Neural cell (in vitro differentiated cells): ENCODE data around the gene ZNF235. TPM values are rescaled to one million over a fixed set of nuclear protein-coding genes. Genes with fewer than 3 reads are reported as not detected.

Experiments used
- H2AFZ ChIP-seq: fragments of 200-600, 300-800 bp; sonication (generic), shearing (Covaris generic); 2 replicates; pipeline ENCODE4 v1.6.0; 2014; ENCODE audit warnings: low read depth, mild to moderate bottlenecking, antibody characterized with exemption, low read length, moderate library complexity
- H3F3A ChIP-seq: fragments of 200-600 bp; shearing (Covaris generic); 2 replicates; pipeline ENCODE4 v1.6.1; 2016; ENCODE audit warnings: mild to moderate bottlenecking, moderate library complexity, mixed read lengths, antibody characterized with exemption, low read length; ENCODE audit not compliant: insufficient read depth, poor library complexity, severe bottlenecking
- H3K27ac ChIP-seq: fragments of 200-600, 300-800 bp; sonication (generic), shearing (Covaris generic); 2 replicates; pipeline ENCODE4 v1.5.1; 2014; ENCODE audit warnings: mild to moderate bottlenecking, low read length, moderate library complexity
- H3K27me3 ChIP-seq: fragments of 300-800, 200-600 bp; sonication (generic), shearing (Covaris generic); 2 replicates; pipeline ENCODE4 v1.6.0; 2014; ENCODE audit warnings: mild to moderate bottlenecking, low read depth, low read length, moderate library complexity; ENCODE audit not compliant: insufficient read depth
- H3K36me3 ChIP-seq: fragments of 300-800, 200-600 bp; sonication (generic), shearing (Covaris generic); 2 replicates; pipeline ENCODE4 v1.5.1; 2014; ENCODE audit warnings: mild to moderate bottlenecking, antibody characterized with exemption, low read length, moderate library complexity; ENCODE audit not compliant: insufficient read depth
- H3K4me2 ChIP-seq: fragments of 300-800, 200-600 bp; sonication (generic), shearing (Covaris generic); 2 replicates; pipeline ENCODE4 v1.6.0; 2014; ENCODE audit warnings: mild to moderate bottlenecking, low read length
- H3K4me3 ChIP-seq: fragments of 300-800, 200-600 bp; sonication (generic), shearing (Covaris generic); 2 replicates; pipeline ENCODE4 v1.5.1; 2014; ENCODE audit warnings: mild to moderate bottlenecking, low read length, moderate library complexity
- H3K79me2 ChIP-seq: fragments of 200-600 bp; shearing (Covaris generic); replicated peaks from 2 replicates; pipeline ENCODE4 v1.6.0; 2014; ENCODE audit warnings: mild to moderate bottlenecking, low read length, moderate library complexity; ENCODE audit not compliant: insufficient read depth
- H3K9ac ChIP-seq: fragments of 300-800, 200-600 bp; sonication (generic), shearing (Covaris generic); 2 replicates; pipeline ENCODE4 v1.6.1; 2016; ENCODE audit warnings: mild to moderate bottlenecking, low read length, mixed read lengths
- H3K9me2 ChIP-seq: fragments of 200-600 bp; shearing (Covaris generic); 2 replicates; pipeline ENCODE4 v1.6.1; 2016; ENCODE audit warnings: mild to moderate bottlenecking, low read length, mixed read lengths; ENCODE audit not compliant: insufficient read depth
- H3K9me3 ChIP-seq: fragments of 200-600, 300-800 bp; sonication (generic), shearing (Covaris generic); 2 replicates; pipeline ENCODE4 v1.6.1; 2016; ENCODE audit warnings: mild to moderate bottlenecking, mixed run types, low read length, moderate library complexity, mixed read lengths
- H4K20me1 ChIP-seq: fragments of 200-600 bp; shearing (Covaris generic); 2 replicates; pipeline ENCODE4 v1.6.1; 2016; ENCODE audit warnings: mild to moderate bottlenecking, mixed run types; ENCODE audit not compliant: insufficient read depth
- CTCF ChIP-seq: fragments of 450-650 bp; IDR thresholded peaks from 2 replicates; pipeline ENCODE4 v1.5.1; 2014; ENCODE audit warnings: antibody characterized with exemption, mild to moderate bottlenecking, moderate library complexity; ENCODE audit not compliant: poor library complexity, severe bottlenecking
- EP300 ChIP-seq: fragments of 450-650 bp; conservative IDR thresholded peaks from 2 replicates; pipeline ENCODE4 v1.6.1; 2014; ENCODE audit warnings: antibody characterized with exemption, mild to moderate bottlenecking, moderate library complexity; ENCODE audit not compliant: poor library complexity, severe bottlenecking
- EZH2 ChIP-seq: fragments of 200-600, 300-800 bp; shearing (Covaris generic), sonication (generic); IDR thresholded peaks from 2 replicates; pipeline ENCODE4 v1.6.1; 2014; ENCODE audit warnings: antibody characterized with exemption, low read length, borderline replicate concordance, mild to moderate bottlenecking; ENCODE audit not compliant: insufficient read depth, poor library complexity, severe bottlenecking
- MXI1 ChIP-seq: fragments of 450-650 bp; conservative IDR thresholded peaks from 2 replicates; pipeline ENCODE4 v1.6.1; 2014; ENCODE audit warnings: antibody characterized with exemption, mild to moderate bottlenecking; ENCODE audit not compliant: poor library complexity, severe bottlenecking
- POLR2AphosphoS5 ChIP-seq: IDR thresholded peaks from 2 replicates; pipeline ENCODE4 v1.6.1; 2012
- RAD21 ChIP-seq: fragments of 450-650 bp; conservative IDR thresholded peaks from 2 replicates; pipeline ENCODE4 v1.6.1; 2014; ENCODE audit warnings: antibody characterized with exemption, mild to moderate bottlenecking, moderate library complexity
- REST ChIP-seq: IDR thresholded peaks from 2 replicates; pipeline ENCODE4 v1.6.1; 2012; ENCODE audit warnings: borderline replicate concordance
- SMC3 ChIP-seq: fragments of 450-650 bp; conservative IDR thresholded peaks from 2 replicates; pipeline ENCODE4 v1.6.1; 2014; ENCODE audit warnings: antibody characterized with exemption, mild to moderate bottlenecking, moderate library complexity; ENCODE audit not compliant: poor library complexity
- TAF1 ChIP-seq: IDR thresholded peaks from 2 replicates; pipeline ENCODE4 v1.6.1; 2012; ENCODE audit warnings: low read depth
- polyA plus RNA-seq: library from polyadenylated mRNA; depleted of rRNA; stranded (reverse); fragments of >200 nt; gene quantifications from 2 replicates; pipeline ENCODE4 v1.2.3, GENCODE V29; 2014

The ZNF235 gene
- polyA plus RNA-seq, 1 donor from 2014 or later, result 12.6 TPM

- Histone ChIP-seq H3K27me3 (no peaks in the 10 kb centered on the region), H3K79me2 (no peaks in the 10 kb centered on the region), H3K9ac (no peak overlapping the region), H3K4me3 (no peak overlapping the region), H3K9me3 (peaks cover 5% of the 10 kb centered on the region), H4K20me1 (no peaks in the 10 kb centered on the region), H3K9me2 (no peaks in the 10 kb centered on the region), H3F3A (no peaks in the 10 kb centered on the region), H3K36me3 (peaks cover 4% of the 10 kb centered on the region), H2AFZ (no peak overlapping the region), H3K27ac (no peak overlapping the region), H3K4me2 (no peak overlapping the region)
- TF ChIP-seq SMC3 (no peak), CTCF (no peak), EZH2 (no peak), EP300 (no peak), MXI1 (no peak), TAF1 (no peak), REST (no peak), RAD21 (no peak), POLR2AphosphoS5 (no peak)
These were observed 26.6 kb downstream of the ZNF235 start for GRCh38 chr19:44278181-44278690.

GRCh38 chr19:44277331-44277730 is 27.5 kb downstream of the ZNF235 start:
- H3K27ac ChIP-seq, result no peak overlapping the region
- H3F3A ChIP-seq, result no peaks in the 10 kb centered on the region
- peaks cover 6% of the 10 kb centered on the region for H3K36me3 ChIP-seq
- no peaks in the 10 kb centered on the region for H3K27me3 ChIP-seq
- H4K20me1 ChIP-seq, result no peaks in the 10 kb centered on the region
- H2AFZ ChIP-seq, result no peak overlapping the region
- H3K4me3 ChIP-seq, result no peak overlapping the region
- peaks cover 5% of the 10 kb centered on the region for H3K9me3 ChIP-seq
- no peaks in the 10 kb centered on the region for H3K9me2 ChIP-seq
- H3K9ac ChIP-seq, result no peak overlapping the region
- no peak overlapping the region for H3K4me2 ChIP-seq
- no peak for TF ChIP-seq TAF1
- no peak for TF ChIP-seq CTCF
- no peak for TF ChIP-seq REST
- no peak for TF ChIP-seq RAD21
- no peak for TF ChIP-seq EZH2
- no peak for TF ChIP-seq MXI1
- no peak for TF ChIP-seq SMC3
- TF ChIP-seq POLR2AphosphoS5, result no peak
- TF ChIP-seq EP300, result no peak
- no peaks in the 10 kb centered on the region for H3K79me2 ChIP-seq
